ENCODE measurements around the gene CADM1.

The CADM1 gene

GRCh38 chr11:115473167-115473566, 31.0 kb downstream of the CADM1 start:
- Histone ChIP-seq H3K9ac (ENCODE audit: low read length) (no peak overlapping the region), H3K4me3 (ENCODE audit: low read depth in 1 of 2, low read length in 2 of 2) (no peak overlapping the region), H3K9me3 (ENCODE audit: low read length) (no peaks in the 10 kb centered on the region), H3K27ac (ENCODE audit: low read depth, low read length) (no peak overlapping the region), H3K27me3 (ENCODE audit: control insufficient read depth in 1 of 2, insufficient read depth in 2 of 2, low read length in 2 of 2) (no peaks in the 10 kb centered on the region), H3K36me3 (ENCODE audit: insufficient read depth, low read length) (no peaks in the 10 kb centered on the region), H3K4me1 (ENCODE audit: insufficient read depth, low read length) (no peaks in the 10 kb centered on the region)

- Histone ChIP-seq H3K9ac (ENCODE audit: low read length) (no peak overlapping the region), H3K36me3 (ENCODE audit: insufficient read depth, low read length) (no peaks in the 10 kb centered on the region), H3K4me3 (ENCODE audit: low read depth in 1 of 2, low read length in 2 of 2) (no peak overlapping the region), H3K27me3 (ENCODE audit: control insufficient read depth in 1 of 2, insufficient read depth in 2 of 2, low read length in 2 of 2) (no peaks in the 10 kb centered on the region), H3K27ac (ENCODE audit: low read depth, low read length) (no peak overlapping the region), H3K9me3 (ENCODE audit: low read length) (no peaks in the 10 kb centered on the region), H3K4me1 (ENCODE audit: insufficient read depth, low read length) (no peaks in the 10 kb centered on the region)
These were observed 32.8 kb downstream of the CADM1 start for GRCh38 chr11:115471367-115471766.

GRCh38 chr11:115470928-115471327, 33.3 kb downstream of the CADM1 start:
- Histone ChIP-seq H3K36me3 (ENCODE audit: insufficient read depth, low read length) (no peaks in the 10 kb centered on the region), H3K4me3 (ENCODE audit: low read depth in 1 of 2, low read length in 2 of 2) (no peak overlapping the region), H3K9me3 (ENCODE audit: low read length) (no peaks in the 10 kb centered on the region), H3K9ac (ENCODE audit: low read length) (no peak overlapping the region), H3K27ac (ENCODE audit: low read depth, low read length) (no peak overlapping the region), H3K4me1 (ENCODE audit: insufficient read depth, low read length) (no peaks in the 10 kb centered on the region), H3K27me3 (ENCODE audit: control insufficient read depth in 1 of 2, insufficient read depth in 2 of 2, low read length in 2 of 2) (no peaks in the 10 kb centered on the region)

- no peaks in the 10 kb centered on the region for H3K9me3 ChIP-seq (ENCODE audit: low read length)
- H3K4me1 ChIP-seq (ENCODE audit: insufficient read depth, low read length) = no peaks in the 10 kb centered on the region
- no peak overlapping the region for H3K27ac ChIP-seq (ENCODE audit: low read depth, low read length)
- no peak overlapping the region for H3K9ac ChIP-seq (ENCODE audit: low read length)
- no peak overlapping the region for H3K4me3 ChIP-seq (ENCODE audit: low read depth in 1 of 2, low read length in 2 of 2)
- H3K27me3 ChIP-seq (ENCODE audit: control insufficient read depth in 1 of 2, insufficient read depth in 2 of 2, low read length in 2 of 2) = no peaks in the 10 kb centered on the region
- H3K36me3 ChIP-seq (ENCODE audit: insufficient read depth, low read length) = no peaks in the 10 kb centered on the region
These were observed 34.9 kb downstream of the CADM1 start for GRCh38 chr11:115469361-115469760.

GRCh38 chr11:115466122-115466521, 38.1 kb downstream of the CADM1 start:
- no peaks in the 10 kb centered on the region for H3K36me3 ChIP-seq (ENCODE audit: insufficient read depth, low read length)
- no peak overlapping the region for H3K4me3 ChIP-seq (ENCODE audit: low read depth in 1 of 2, low read length in 2 of 2)
- H3K9me3 ChIP-seq (ENCODE audit: low read length) = no peaks in the 10 kb centered on the region
- H3K9ac ChIP-seq (ENCODE audit: low read length) = no peak overlapping the region
- H3K27me3 ChIP-seq (ENCODE audit: control insufficient read depth in 1 of 2, insufficient read depth in 2 of 2, low read length in 2 of 2) = no peaks in the 10 kb centered on the region
- H3K4me1 ChIP-seq (ENCODE audit: insufficient read depth, low read length) = no peaks in the 10 kb centered on the region
- H3K27ac ChIP-seq (ENCODE audit: low read depth, low read length) = no peak overlapping the region

GRCh38 chr11:115464269-115464668, 39.9 kb downstream of the CADM1 start:
- H3K9ac ChIP-seq (ENCODE audit: low read length) = no peak overlapping the region

GRCh38 chr11:115463606-115464005, 40.6 kb downstream of the CADM1 start:
- Histone ChIP-seq H3K4me1 (ENCODE audit: insufficient read depth, low read length) (no peaks in the 10 kb centered on the region), H3K9ac (ENCODE audit: low read length) (no peak overlapping the region), H3K4me3 (ENCODE audit: low read depth in 1 of 2, low read length in 2 of 2) (no peak overlapping the region), H3K36me3 (ENCODE audit: insufficient read depth, low read length) (no peaks in the 10 kb centered on the region), H3K27me3 (ENCODE audit: control insufficient read depth in 1 of 2, insufficient read depth in 2 of 2, low read length in 2 of 2) (no peaks in the 10 kb centered on the region), H3K27ac (ENCODE audit: low read depth, low read length) (no peak overlapping the region), H3K9me3 (ENCODE audit: low read length) (no peaks in the 10 kb centered on the region)

More at GRCh38 chr11:115464269-115464668, 39.9 kb downstream of the CADM1 start:
- Histone ChIP-seq H3K27ac (ENCODE audit: low read depth, low read length) (no peak overlapping the region), H3K27me3 (ENCODE audit: control insufficient read depth in 1 of 2, insufficient read depth in 2 of 2, low read length in 2 of 2) (no peaks in the 10 kb centered on the region), H3K9me3 (ENCODE audit: low read length) (no peaks in the 10 kb centered on the region), H3K4me3 (ENCODE audit: low read depth in 1 of 2, low read length in 2 of 2) (no peak overlapping the region), H3K4me1 (ENCODE audit: insufficient read depth, low read length) (no peaks in the 10 kb centered on the region), H3K36me3 (ENCODE audit: insufficient read depth, low read length) (no peaks in the 10 kb centered on the region)

GRCh38 chr11:115462757-115463156, 41.5 kb downstream of the CADM1 start:
- Histone ChIP-seq H3K36me3 (ENCODE audit: insufficient read depth, low read length) (no peaks in the 10 kb centered on the region), H3K9ac (ENCODE audit: low read length) (no peak overlapping the region), H3K4me1 (ENCODE audit: insufficient read depth, low read length) (no peaks in the 10 kb centered on the region), H3K4me3 (ENCODE audit: low read depth in 1 of 2, low read length in 2 of 2) (no peak overlapping the region), H3K27ac (ENCODE audit: low read depth, low read length) (no peak overlapping the region), H3K9me3 (ENCODE audit: low read length) (no peaks in the 10 kb centered on the region), H3K27me3 (ENCODE audit: control insufficient read depth in 1 of 2, insufficient read depth in 2 of 2, low read length in 2 of 2) (no peaks in the 10 kb centered on the region)

- Histone ChIP-seq H3K27me3 (ENCODE audit: control insufficient read depth in 1 of 2, insufficient read depth in 2 of 2, low read length in 2 of 2) (no peaks in the 10 kb centered on the region), H3K4me1 (ENCODE audit: insufficient read depth, low read length) (no peaks in the 10 kb centered on the region), H3K9me3 (ENCODE audit: low read length) (no peaks in the 10 kb centered on the region), H3K27ac (ENCODE audit: low read depth, low read length) (no peak overlapping the region), H3K9ac (ENCODE audit: low read length) (no peak overlapping the region), H3K4me3 (ENCODE audit: low read depth in 1 of 2, low read length in 2 of 2) (no peak overlapping the region), H3K36me3 (ENCODE audit: insufficient read depth, low read length) (no peaks in the 10 kb centered on the region)
These were observed 42.1 kb downstream of the CADM1 start for GRCh38 chr11:115462004-115462541.

- H3K9ac ChIP-seq (ENCODE audit: low read length) = no peak overlapping the region
- no peaks in the 10 kb centered on the region for H3K4me1 ChIP-seq (ENCODE audit: insufficient read depth, low read length)
- no peaks in the 10 kb centered on the region for H3K9me3 ChIP-seq (ENCODE audit: low read length)
- H3K36me3 ChIP-seq (ENCODE audit: insufficient read depth, low read length) = no peaks in the 10 kb centered on the region
- H3K4me3 ChIP-seq (ENCODE audit: low read depth in 1 of 2, low read length in 2 of 2) = no peak overlapping the region
- no peak overlapping the region for H3K27ac ChIP-seq (ENCODE audit: low read depth, low read length)
- no peaks in the 10 kb centered on the region for H3K27me3 ChIP-seq (ENCODE audit: control insufficient read depth in 1 of 2, insufficient read depth in 2 of 2, low read length in 2 of 2)
These were observed 43.7 kb downstream of the CADM1 start for GRCh38 chr11:115460512-115460911.

GRCh38 chr11:115459563-115459962, 44.7 kb downstream of the CADM1 start:
- Histone ChIP-seq H3K4me3 (ENCODE audit: low read depth in 1 of 2, low read length in 2 of 2) (no peak overlapping the region), H3K36me3 (ENCODE audit: insufficient read depth, low read length) (no peaks in the 10 kb centered on the region), H3K27me3 (ENCODE audit: control insufficient read depth in 1 of 2, insufficient read depth in 2 of 2, low read length in 2 of 2) (no peaks in the 10 kb centered on the region), H3K27ac (ENCODE audit: low read depth, low read length) (no peak overlapping the region), H3K9ac (ENCODE audit: low read length) (no peak overlapping the region), H3K4me1 (ENCODE audit: insufficient read depth, low read length) (no peaks in the 10 kb centered on the region), H3K9me3 (ENCODE audit: low read length) (no peaks in the 10 kb centered on the region)

- H3K9ac ChIP-seq (ENCODE audit: low read length) = no peak overlapping the region
- no peaks in the 10 kb centered on the region for H3K4me1 ChIP-seq (ENCODE audit: insufficient read depth, low read length)
- no peaks in the 10 kb centered on the region for H3K36me3 ChIP-seq (ENCODE audit: insufficient read depth, low read length)
- H3K4me3 ChIP-seq (ENCODE audit: low read depth in 1 of 2, low read length in 2 of 2) = no peak overlapping the region
- no peak overlapping the region for H3K27ac ChIP-seq (ENCODE audit: low read depth, low read length)
- H3K9me3 ChIP-seq (ENCODE audit: low read length) = no peaks in the 10 kb centered on the region
- H3K27me3 ChIP-seq (ENCODE audit: control insufficient read depth in 1 of 2, insufficient read depth in 2 of 2, low read length in 2 of 2) = no peaks in the 10 kb centered on the region
These were observed 45.3 kb downstream of the CADM1 start for GRCh38 chr11:115458877-115459276.
